Neuronal stem cell (in vitro differentiated cells): ENCODE results near the gene TMEM207.

Experiments used
- DNase-seq: peaks from one replicate; pipeline ENCODE4 v3.0.0-alpha.2; 2013; ENCODE audit warnings: low spot score
- H2AFZ ChIP-seq: one replicate; pipeline ENCODE4 v1.6.1; 2013; ENCODE audit warnings: mild to moderate bottlenecking, low read length, inconsistent platforms
- H2AK5ac ChIP-seq: 2 replicates; pipeline ENCODE4 v1.6.1; 2013; ENCODE audit warnings: low read depth, mild to moderate bottlenecking, inconsistent platforms, low read length, moderate library complexity, mixed read lengths
- H2BK120ac ChIP-seq: 2 replicates; pipeline ENCODE4 v1.6.1; 2013; ENCODE audit warnings: low read depth, mild to moderate bottlenecking, inconsistent platforms, low read length, moderate library complexity, mixed read lengths
- H2BK12ac ChIP-seq: one replicate; pipeline ENCODE4 v1.6.1; 2013; ENCODE audit warnings: low read length, inconsistent platforms
- H2BK15ac ChIP-seq: 2 replicates; pipeline ENCODE4 v1.6.1; 2013; ENCODE audit warnings: mild to moderate bottlenecking, low read length, inconsistent platforms, mixed read lengths
- H2BK5ac ChIP-seq: one replicate; pipeline ENCODE4 v1.6.1; 2013; ENCODE audit warnings: inconsistent platforms, mild to moderate bottlenecking, low read length, moderate library complexity
- H3K14ac ChIP-seq: one replicate; pipeline ENCODE4 v1.6.1; 2013; ENCODE audit warnings: low read length, inconsistent platforms
- H3K18ac ChIP-seq: 2 replicates; pipeline ENCODE4 v1.6.1; 2013; ENCODE audit warnings: low read length, inconsistent platforms
- H3K23ac ChIP-seq: 2 replicates; pipeline ENCODE4 v1.6.1; 2013; ENCODE audit warnings: low read depth, mild to moderate bottlenecking, mixed read lengths, low read length, inconsistent platforms; ENCODE audit not compliant: poor library complexity
- H3K27ac ChIP-seq: replicated peaks from 3 replicates; pipeline ENCODE4 v1.5.1; 2013; ENCODE audit warnings: low read length, inconsistent platforms
- H3K27me3 ChIP-seq, 3 experiments: 2 replicates each; pipeline ENCODE4 v1.6.1; 2013; ENCODE audit warnings: low read length in 3 of 3, mild to moderate bottlenecking in 2 of 3, inconsistent platforms in 1 of 3, low read depth in 1 of 3, mixed read lengths in 1 of 3, moderate library complexity in 1 of 3; ENCODE audit not compliant: control insufficient read depth in 3 of 3, insufficient read depth in 3 of 3
- H3K36me3 ChIP-seq, 2 donors: replicated peaks in 1 of 2; 2 replicates each; pipeline ENCODE4 v1.6.1; 2013; ENCODE audit warnings: low read length in 2 of 2; ENCODE audit not compliant: control insufficient read depth in 2 of 2, insufficient read depth in 2 of 2
- H3K4ac ChIP-seq: 2 replicates; pipeline ENCODE4 v1.6.1; 2013; ENCODE audit warnings: inconsistent platforms, mild to moderate bottlenecking, low read length, moderate library complexity
- H3K4me1 ChIP-seq, 2 donors: 1 replicate in 1 of 2; 2 replicates in 1 of 2; pipeline ENCODE4 v1.6.1; 2013; ENCODE audit warnings: low read length in 2 of 2, low read depth in 1 of 2; ENCODE audit not compliant: control insufficient read depth in 2 of 2, insufficient read depth in 1 of 2
- H3K4me2 ChIP-seq: one replicate; pipeline ENCODE4 v1.6.1; 2013; ENCODE audit warnings: mild to moderate bottlenecking, low read length, inconsistent platforms; ENCODE audit not compliant: insufficient read depth, poor library complexity, severe bottlenecking
- H3K4me3 ChIP-seq, 2 donors: 2 replicates each; pipeline ENCODE4 v1.5.1; 2013; ENCODE audit warnings: low read length in 2 of 2, mild to moderate bottlenecking in 2 of 2, inconsistent platforms in 1 of 2, moderate library complexity in 1 of 2
- H3K79me1 ChIP-seq: one replicate; pipeline ENCODE4 v1.6.1; 2013; ENCODE audit warnings: low read depth, mild to moderate bottlenecking, inconsistent platforms, low read length, moderate library complexity
- H3K9ac ChIP-seq: one replicate; pipeline ENCODE4 v1.6.1; 2013; ENCODE audit warnings: mild to moderate bottlenecking, low read depth, low read length, inconsistent platforms; ENCODE audit not compliant: poor library complexity
- H3K9me3 ChIP-seq, 2 donors: replicated peaks in 1 of 2; 2 replicates each; pipeline versions ENCODE3 to v1.6.1; 2013; ENCODE audit warnings: low read length in 2 of 2, mild to moderate bottlenecking in 2 of 2, inconsistent platforms in 1 of 2, low read depth in 1 of 2, mixed read lengths in 1 of 2, moderate library complexity in 1 of 2; ENCODE audit not compliant: control insufficient read depth in 2 of 2, insufficient read depth in 1 of 2
- H4K8ac ChIP-seq: one replicate; pipeline ENCODE4 v1.6.1; 2013; ENCODE audit warnings: low read depth, mild to moderate bottlenecking, inconsistent platforms, low read length, moderate library complexity
- H4K91ac ChIP-seq: one replicate; pipeline ENCODE4 v1.6.1; 2013; ENCODE audit warnings: low read length, low read depth, mild to moderate bottlenecking, inconsistent platforms; ENCODE audit not compliant: poor library complexity
- WGBS, 2 donors: extraction: QIAGEN DNeasy Blood & Tissue Kit; methylation state at CpG; one replicate each; pipeline ENCODE4 v1.1.7; 2013; ENCODE audit warnings: missing lambda C conversion rate in 2 of 2, mixed read lengths in 1 of 2; ENCODE audit not compliant: insufficient read length in 2 of 2, insufficient replicate concordance in 1 of 2; ENCODE audit errors: extremely low coverage in 2 of 2; 5-methylcytosine and 5-hydroxymethylcytosine counted together

Gene TMEM207

DNA sequence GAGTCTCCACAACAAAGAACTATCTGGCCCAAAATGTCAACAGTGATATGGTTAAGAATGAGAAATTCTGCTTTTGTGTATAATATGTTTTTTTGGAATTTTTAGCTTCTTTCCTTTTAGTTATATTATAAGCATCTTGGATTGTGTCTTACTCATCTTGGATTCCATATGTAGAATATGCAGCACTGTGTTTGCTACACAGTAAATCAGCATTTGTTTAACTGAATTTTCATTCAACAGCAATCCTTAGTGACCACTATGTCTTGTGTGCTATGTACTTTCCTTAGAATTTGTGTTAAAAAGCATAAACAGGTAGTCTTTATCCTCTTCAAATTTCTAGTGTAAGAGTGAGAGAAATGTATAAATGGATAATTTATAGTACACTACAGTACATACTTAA, 18.2 kb upstream of the TMEM207 start:
- Histone ChIP-seq H2AFZ (no peak overlapping the region), H3K27me3 (peaks cover 0 to 3% (median 0%) of the 10 kb centered on the region in 3 experiments), H3K23ac (no peak overlapping the region), H3K18ac (no peak overlapping the region), H3K4me1 (no peaks in the 10 kb centered on the region), H3K4ac (no peak overlapping the region), H2BK15ac (no peak overlapping the region), H3K14ac (no peak overlapping the region), H3K4me2 (no peak overlapping the region), H3K27ac (no peak overlapping the region), H2BK5ac (no peak overlapping the region), H2BK12ac (no peak overlapping the region), H2AK5ac (no peak overlapping the region), H3K9ac (no peak overlapping the region), H4K91ac (no peak overlapping the region), H2BK120ac (no peak overlapping the region), H3K9me3 (no peaks in the 10 kb centered on the region), H3K36me3 (no peaks in the 10 kb centered on the region), H3K4me3 (no peak overlapping the region), H4K8ac (no peak overlapping the region), H3K79me1 (no peaks in the 10 kb centered on the region)
- no peak for DNase-seq

DNA sequence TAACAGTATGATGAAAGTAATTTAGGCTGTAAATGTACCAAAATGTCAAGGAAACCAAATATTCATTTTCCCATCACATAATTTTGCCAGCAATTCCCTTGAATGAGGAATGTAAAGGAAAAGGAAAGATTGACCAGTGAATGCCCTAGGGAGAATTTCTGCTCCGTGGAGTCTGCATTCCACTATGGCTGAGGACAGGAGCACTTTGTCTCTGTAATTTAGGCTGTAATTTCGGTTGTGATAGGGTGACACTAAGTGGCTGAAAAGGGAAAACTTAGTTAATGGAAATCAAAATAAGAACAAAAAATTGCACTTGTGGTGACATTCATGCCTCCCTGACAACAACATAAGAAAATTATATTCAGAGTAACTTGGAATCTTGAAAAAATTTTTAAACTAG, 8.3 kb upstream of the TMEM207 start:
- Histone ChIP-seq H3K79me1 (no peaks in the 10 kb centered on the region), H2BK5ac (no peak overlapping the region), H3K9me3 (no peaks in the 10 kb centered on the region), H4K91ac (no peak overlapping the region), H3K27me3 (no peaks in the 10 kb centered on the region), H3K4me1 (no peaks in the 10 kb centered on the region), H3K4me2 (no peak overlapping the region), H3K36me3 (no peaks in the 10 kb centered on the region), H3K27ac (no peak overlapping the region), H3K4me3 (no peak overlapping the region), H3K14ac (no peak overlapping the region), H3K9ac (no peak overlapping the region), H3K23ac (no peak overlapping the region), H4K8ac (no peak overlapping the region), H2BK120ac (no peak overlapping the region), H3K18ac (no peak overlapping the region), H2BK15ac (no peak overlapping the region), H3K4ac (no peak overlapping the region), H2AK5ac (no peak overlapping the region), H2BK12ac (no peak overlapping the region), H2AFZ (no peak overlapping the region)
- DNase-seq: no peak
- WGBS, 2 donors: no CpG with 5 or more reads among the region's 2 CpGs

GRCh38 chr3:190456770-190457169, 7.1 kb upstream of the TMEM207 start:
- Histone ChIP-seq H3K79me1 (no peaks in the 10 kb centered on the region), H2BK5ac (no peak overlapping the region), H3K27me3 (no peaks in the 10 kb centered on the region), H3K4ac (no peak overlapping the region), H3K23ac (no peak overlapping the region), H2BK120ac (no peak overlapping the region), H3K4me1 (no peaks in the 10 kb centered on the region), H2BK12ac (no peak overlapping the region), H3K27ac (no peak overlapping the region), H3K4me2 (no peak overlapping the region), H2AK5ac (no peak overlapping the region), H3K36me3 (no peaks in the 10 kb centered on the region), H4K91ac (no peak overlapping the region), H3K14ac (no peak overlapping the region), H3K9ac (no peak overlapping the region), H3K9me3 (no peaks in the 10 kb centered on the region), H4K8ac (no peak overlapping the region), H2BK15ac (no peak overlapping the region), H3K4me3 (no peak overlapping the region), H2AFZ (no peak overlapping the region), H3K18ac (no peak overlapping the region)
- no CpG with 5 or more reads among the region's 1 CpG for WGBS, 2 donors
- DNase-seq: no peak

DNA sequence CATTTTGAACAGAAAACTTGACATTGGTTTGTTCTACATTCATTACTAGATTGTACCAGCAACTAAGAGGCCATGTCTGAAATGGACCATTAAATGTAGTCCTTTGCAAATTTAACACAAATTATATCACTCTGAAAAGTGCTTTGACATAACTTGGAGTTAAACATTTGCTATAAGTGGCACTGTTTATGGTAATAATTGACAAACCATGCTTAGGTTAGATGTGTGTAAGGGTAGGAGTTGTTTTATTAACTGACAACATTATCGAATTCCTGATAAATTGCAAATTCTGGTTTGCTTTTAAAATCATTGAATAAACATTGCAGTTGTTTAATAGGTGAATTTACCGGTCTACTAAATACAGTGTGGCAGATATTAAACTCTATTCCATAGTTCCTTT, 6.1 kb upstream of the TMEM207 start:
- H3K4ac ChIP-seq: no peak overlapping the region
- no CpG with 5 or more reads among the region's 2 CpGs for WGBS, 2 donors
- no peak overlapping the region for H3K27ac ChIP-seq
- H2BK5ac ChIP-seq: no peak overlapping the region
- no peak overlapping the region for H2BK120ac ChIP-seq
- DNase-seq: no peak
- H2BK12ac ChIP-seq: no peak overlapping the region
- no peak overlapping the region for H3K9ac ChIP-seq
- no peak overlapping the region for H3K14ac ChIP-seq
- H3K27me3 ChIP-seq: no peaks in the 10 kb centered on the region
- H3K18ac ChIP-seq: no peak overlapping the region
- no peaks in the 10 kb centered on the region for H3K79me1 ChIP-seq
- no peak overlapping the region for H2BK15ac ChIP-seq
- H3K36me3 ChIP-seq: no peaks in the 10 kb centered on the region
- H2AK5ac ChIP-seq: no peak overlapping the region
- H2AFZ ChIP-seq: no peak overlapping the region
- H4K91ac ChIP-seq: no peak overlapping the region
- no peak overlapping the region for H3K4me3 ChIP-seq
- H3K9me3 ChIP-seq: no peaks in the 10 kb centered on the region
- H3K23ac ChIP-seq: no peak overlapping the region
- H3K4me2 ChIP-seq: no peak overlapping the region
- H4K8ac ChIP-seq: no peak overlapping the region
- H3K4me1 ChIP-seq: no peaks in the 10 kb centered on the region
